Epithelial cell of alveolus of lung (primary cell): ENCODE data around the gene OR6P1. TPM values are rescaled to one million over a fixed set of nuclear protein-coding genes. Genes with fewer than 3 reads are reported as not detected.

ENCODE experiments used
- total RNA-seq: library from RNA; depleted of rRNA; stranded (reverse); fragments of >200 nt; gene quantifications from 2 replicates; pipeline ENCODE4 v1.2.1, GENCODE V29; 2015

OR6P1 gene, protein sequence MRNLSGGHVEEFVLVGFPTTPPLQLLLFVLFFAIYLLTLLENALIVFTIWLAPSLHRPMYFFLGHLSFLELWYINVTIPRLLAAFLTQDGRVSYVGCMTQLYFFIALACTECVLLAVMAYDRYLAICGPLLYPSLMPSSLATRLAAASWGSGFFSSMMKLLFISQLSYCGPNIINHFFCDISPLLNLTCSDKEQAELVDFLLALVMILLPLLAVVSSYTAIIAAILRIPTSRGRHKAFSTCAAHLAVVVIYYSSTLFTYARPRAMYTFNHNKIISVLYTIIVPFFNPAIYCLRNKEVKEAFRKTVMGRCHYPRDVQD
- total RNA-seq: not detected in 2 replicates

DNA sequence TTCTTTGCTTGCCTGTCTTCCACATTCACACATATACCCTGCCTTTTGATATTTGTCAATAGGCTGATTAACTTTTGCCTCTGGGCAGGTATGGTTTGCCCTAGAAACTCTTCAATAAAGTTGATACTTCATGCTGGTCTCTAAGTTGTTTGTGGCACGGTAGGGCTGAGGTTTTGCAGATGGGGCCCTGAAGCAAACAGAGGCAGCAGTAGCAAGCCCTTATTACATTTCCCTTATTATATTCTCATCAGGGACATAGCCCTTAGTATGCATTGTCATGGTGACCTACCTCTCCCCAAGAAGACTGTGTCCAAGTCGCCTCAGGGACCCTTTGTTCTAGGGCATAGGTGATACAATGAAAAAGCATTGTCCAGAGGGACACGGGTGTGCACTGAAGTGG lies at the start of gene OR6P1:
OR6P1 (minus strand) TSS at position 101 of the 400 bp plus-strand sequence. CDS start 6,976 bp downstream, outside the sequence.

DNA sequence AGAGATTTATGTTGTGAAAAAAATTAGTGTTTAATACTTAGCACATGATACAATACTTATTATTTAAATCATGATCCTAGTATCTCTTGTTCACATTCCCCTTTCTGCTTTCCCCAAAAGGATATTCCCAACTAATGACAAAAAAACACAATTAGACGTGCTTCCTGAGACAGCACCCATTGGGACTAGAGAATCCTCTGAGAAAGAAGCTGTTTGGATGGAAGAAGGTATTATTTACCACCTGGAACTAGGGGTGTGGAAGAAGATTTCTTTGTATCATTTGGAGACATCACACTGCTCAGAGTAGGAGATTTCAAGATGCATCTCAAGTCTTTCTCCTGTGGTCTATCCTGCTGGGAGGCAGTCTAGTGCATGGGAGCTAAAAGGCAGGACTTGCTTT lies 34.6 kb upstream of the OR6P1 start, which contains the start of gene OR10Z1:
OR10Z1 (plus strand) TSS at position 301 of the 400 bp plus-strand sequence. CDS start 1,171 bp downstream, outside the sequence.

DNA sequence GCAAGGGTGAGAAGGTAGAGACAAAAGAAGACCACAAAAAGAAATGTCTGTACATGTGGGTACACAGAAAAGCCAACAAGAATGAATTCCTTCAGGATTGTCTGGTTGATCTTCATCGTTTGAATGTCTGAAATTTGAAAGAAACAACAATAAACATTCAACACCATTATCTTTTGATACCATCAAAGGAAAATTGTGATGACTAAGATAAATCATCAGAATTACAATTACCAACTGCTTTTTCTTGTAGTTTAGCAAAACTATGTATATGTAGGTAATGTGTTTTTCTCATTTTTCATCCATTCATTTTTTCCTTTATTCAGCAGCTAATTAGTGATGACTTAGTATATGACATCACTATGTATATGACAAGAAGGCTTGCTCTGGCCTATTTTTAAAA lies 9.4 kb upstream of the OR6P1 start, which contains the start of gene OR10X1:
OR10X1 (minus strand) TSS at position 167 of the 400 bp plus-strand sequence; CDS start at position 167, 0 bp downstream.

DNA sequence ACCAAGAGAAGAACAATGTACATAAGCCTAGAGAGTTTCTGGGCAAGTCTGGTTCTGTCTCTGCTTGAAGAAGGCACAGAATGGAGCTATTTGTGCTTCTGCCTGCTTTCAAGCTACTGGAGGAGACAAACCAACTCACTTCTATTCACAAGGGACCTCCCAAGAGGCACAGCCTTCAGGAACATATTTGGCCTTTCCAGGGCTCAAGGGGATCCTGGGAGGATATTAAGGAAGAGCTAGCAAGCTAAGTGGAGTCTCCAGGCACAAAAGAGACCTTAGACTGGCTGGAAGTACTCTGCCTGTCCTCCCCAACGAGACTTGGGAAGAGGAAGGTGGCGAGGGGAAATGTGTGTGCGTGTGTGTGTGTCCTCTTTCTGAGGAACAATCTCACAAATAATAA lies 16.0 kb downstream of the OR6P1 start, which contains the start of gene OR6Y1:
OR6Y1 (minus strand) TSS at position 54 of the 400 bp plus-strand sequence. CDS start 6,300 bp downstream, outside the sequence.

Other genes with a start within 250 kb of the OR6P1 start
- not detected in 2 replicates for gene CD1B, start 239.0 kb downstream of the OR6P1 start, total RNA-seq
- not detected in 2 replicates for gene CD1E, start 216.7 kb downstream of the OR6P1 start, total RNA-seq
- not detected in 2 replicates for gene OR10T2, start 171.1 kb downstream of the OR6P1 start, total RNA-seq
- not detected in 2 replicates for gene OR10K2, start 144.3 kb downstream of the OR6P1 start, total RNA-seq
- gene OR10K1, start 108.7 kb downstream of the OR6P1 start, total RNA-seq: not detected in 2 replicates
- not detected in 2 replicates for gene OR10R2, start 98.4 kb downstream of the OR6P1 start, total RNA-seq
- not detected in 2 replicates for gene OR6Y1, start 16.2 kb downstream of the OR6P1 start, total RNA-seq
- gene OR10X1, start 9.3 kb upstream of the OR6P1 start, total RNA-seq: not detected in 2 replicates
- gene OR10Z1, start 34.7 kb upstream of the OR6P1 start, total RNA-seq: not detected in 2 replicates
- not detected in 2 replicates for gene SPTA1, start 116.1 kb upstream of the OR6P1 start, total RNA-seq
- not detected in 2 replicates for gene OR6K2, start 130.1 kb upstream of the OR6P1 start, total RNA-seq
- gene OR6K3, start 150.1 kb upstream of the OR6P1 start, total RNA-seq: not detected in 2 replicates
- gene OR6K6, start 184.1 kb upstream of the OR6P1 start, total RNA-seq: not detected in 2 replicates
- gene OR6N1, start 201.6 kb upstream of the OR6P1 start, total RNA-seq: not detected in 2 replicates
- not detected in 2 replicates for gene OR6N2, start 210.6 kb upstream of the OR6P1 start, total RNA-seq